ENCODE measurements around the gene STK17A. TPM values are rescaled to one million over a fixed set of nuclear protein-coding genes. Genes with fewer than 3 reads are reported as not detected.

The STK17A gene
- total and polyA plus RNA-seq, 2 of the 8 experiments (the other 6 are each of a cell fraction or from before 2014, with no cell fraction given) = 2.2 to 12.2 TPM

- FAIRE-seq (no peak), DNase-seq (ENCODE audit: low read depth in 1 of 2, low spot score in 2 of 2) (no peak)
- no peak overlapping the region for H3K18ac ChIP-seq (ENCODE audit: extremely low read depth, low read length)
- H3K4me1 ChIP-seq (replicated peaks in 1 of 4; ENCODE audit: control insufficient read depth in 3 of 4, insufficient read depth in 4 of 4, low read length in 3 of 4) = no peaks in the 10 kb centered on the region
- ChIA-PET POLR2A (ENCODE audit: partially characterized antibody) (no interaction called here), CTCF (ENCODE audit: partially characterized antibody) (interaction anchor here (0.6 kb wide), 1 partner anchor 61 kb away, joined by 3 read pairs; no protein-coding TSS in a partner anchor)
- no peak overlapping the region for H2BK20ac ChIP-seq (ENCODE audit: low read length)
- no peak overlapping the region for H3K56ac ChIP-seq (replicated peaks; ENCODE audit: insufficient read length, low read depth, low read length)
- no peaks in the 10 kb centered on the region for H3K23me2 ChIP-seq (ENCODE audit: low read depth, low read length)
- no peak overlapping the region for H4K91ac ChIP-seq (replicated peaks; ENCODE audit: insufficient read length, low read length)
- H4K20me1 ChIP-seq (replicated peaks in 1 of 2; ENCODE audit: control insufficient read depth in 1 of 2, insufficient read depth in 2 of 2, low read length in 2 of 2) = peaks cover 0 to 1% of the 10 kb centered on the region in 2 experiments
- H3K4me2 ChIP-seq (ENCODE audit: insufficient read depth in 1 of 2, low read depth in 2 of 2, low read length in 2 of 2) = no peak overlapping the region
- H2BK12ac ChIP-seq (ENCODE audit: low read depth, low read length) = no peak overlapping the region
- no peaks in the 10 kb centered on the region for H3K27me3 ChIP-seq (replicated peaks in 1 of 4; ENCODE audit: control insufficient read depth in 3 of 4, extremely low read depth in 1 of 4, insufficient read depth in 3 of 4, low read length in 3 of 4)
- H2BK120ac ChIP-seq (replicated peaks; ENCODE audit: low read depth, low read length) = no peak overlapping the region
- H4K5ac ChIP-seq (ENCODE audit: insufficient read length, low read depth, low read length) = no peak overlapping the region
- H2BK15ac ChIP-seq (ENCODE audit: low read length) = no peak overlapping the region
- no peak overlapping the region for H3K27ac ChIP-seq (ENCODE audit: low read depth, low read length)
- no peaks in the 10 kb centered on the region for H3K79me1 ChIP-seq (ENCODE audit: low read depth, low read length)
- no peak overlapping the region for H3K14ac ChIP-seq (ENCODE audit: insufficient read length)
- WGBS, 2 experiments (ENCODE audit: extremely low coverage in 1 of 2, insufficient coverage in 1 of 2, insufficient read length in 1 of 2, insufficient replicate concordance in 2 of 2, low coverage in 1 of 2, low lambda C conversion rate in 2 of 2, missing lambda C conversion rate in 1 of 2) = 88% methylated on average over 4 of the region's 4 CpGs; no CpG with 5 or more reads in 1 of the 2 experiments
- no peak overlapping the region for H3K23ac ChIP-seq (ENCODE audit: insufficient read length)
- H2BK5ac ChIP-seq (ENCODE audit: low read depth, low read length) = no peak overlapping the region
- H3K4me3 ChIP-seq (ENCODE audit: extremely low read depth in 1 of 4, insufficient read depth in 2 of 4, low read depth in 3 of 4, low read length in 4 of 4) = no peak overlapping the region
- H3K36me3 ChIP-seq (ENCODE audit: control insufficient read depth in 2 of 4, insufficient read depth in 4 of 4, low read length in 3 of 4) = peaks cover 0 to 46% (median 31%) of the 10 kb centered on the region in 4 experiments; a peak in 7 of 8 replicates
- H3K9ac ChIP-seq (replicated peaks in 1 of 4; ENCODE audit: extremely low read depth in 1 of 4, low read depth in 3 of 4, low read length in 3 of 4) = no peak overlapping the region
- H2AFZ ChIP-seq (ENCODE audit: low read length) = no peak overlapping the region
- H3K9me3 ChIP-seq (ENCODE audit: insufficient read depth in 2 of 2, low read depth in 1 of 2, low read length in 1 of 2) = no peaks in the 10 kb centered on the region
- H4K8ac ChIP-seq (ENCODE audit: extremely low read depth, insufficient read depth, low read length) = no peak overlapping the region
- no peak overlapping the region for H2AK5ac ChIP-seq (ENCODE audit: low read depth, low read length)
- no peak overlapping the region for H3K4ac ChIP-seq (replicated peaks; ENCODE audit: insufficient read length, low read depth, low read length)
- no peaks in the 10 kb centered on the region for H3K79me2 ChIP-seq (ENCODE audit: control insufficient read depth in 1 of 2, insufficient read depth in 2 of 2, low read length in 2 of 2)
- no peak for TF ChIP-seq ZNF274 (IDR thresholded peaks at IDR 0.05; ENCODE audit: borderline replicate concordance, extremely low read depth, low read length)
Measured at GRCh38 chr7:43632746-43633145, 49.8 kb downstream of the STK17A start.
